T-helper 2 cell treated with Interferon-gamma antibody and Interleukin-4, amounts not matched to agents 5 μg/mL and 100 μg/mL, for 36 hours (primary cell): Measurements from ENCODE around the gene DLGAP4.

Experiments used
- DNase-seq: peaks from one replicate; pipeline ENCODE4 v3.0.0; 2021; ENCODE audit warnings: low spot score
- H3K27ac Mint-ChIP-seq: one replicate; pipeline ENCODE4 v1.8.0; 2021; ENCODE audit warnings: mild to moderate bottlenecking, mixed read lengths
- H3K27me3 Mint-ChIP-seq: one replicate; pipeline ENCODE4 v1.8.0; 2021; ENCODE audit warnings: low read depth, mixed read lengths
- H3K36me3 Mint-ChIP-seq: one replicate; pipeline ENCODE4 v1.8.0; 2021; ENCODE audit warnings: low read depth, mixed read lengths
- H3K4me1 Mint-ChIP-seq: one replicate; pipeline ENCODE4 v1.8.0; 2021; ENCODE audit warnings: low read depth, mixed read lengths
- H3K4me3 Mint-ChIP-seq: one replicate; pipeline ENCODE4 v1.8.0; 2022; ENCODE audit warnings: mild to moderate bottlenecking, moderate library complexity, mixed read lengths
- H3K9me3 Mint-ChIP-seq: one replicate; pipeline ENCODE4 v1.8.0; 2021; ENCODE audit warnings: mixed read lengths

DLGAP4 gene

GRCh38 chr20:36339646-36340592 lies 33.8 kb downstream of the DLGAP4 start:
- Mint-ChIP-seq H3K4me3 (no peak overlapping the region), H3K27me3 (no peaks in the 10 kb centered on the region), H3K9me3 (no peaks in the 10 kb centered on the region), H3K27ac (no peak overlapping the region), H3K36me3 (no peaks in the 10 kb centered on the region), H3K4me1 (no peaks in the 10 kb centered on the region)
- DNase-seq: no peak

- H3K27ac Mint-ChIP-seq: no peak overlapping the region
- no peaks in the 10 kb centered on the region for H3K9me3 Mint-ChIP-seq
- H3K4me3 Mint-ChIP-seq: no peak overlapping the region
- no peaks in the 10 kb centered on the region for H3K36me3 Mint-ChIP-seq
- H3K27me3 Mint-ChIP-seq: no peaks in the 10 kb centered on the region
- no peaks in the 10 kb centered on the region for H3K4me1 Mint-ChIP-seq
- no peak for DNase-seq
These were observed 34.5 kb downstream of the DLGAP4 start for GRCh38 chr20:36340593-36340990.

- DNase-seq: no peak
- no peaks in the 10 kb centered on the region for H3K36me3 Mint-ChIP-seq
- H3K4me1 Mint-ChIP-seq: no peaks in the 10 kb centered on the region
- H3K9me3 Mint-ChIP-seq: no peaks in the 10 kb centered on the region
- H3K4me3 Mint-ChIP-seq: no peak overlapping the region
- H3K27me3 Mint-ChIP-seq: no peaks in the 10 kb centered on the region
- H3K27ac Mint-ChIP-seq: no peak overlapping the region
These were observed 35.3 kb downstream of the DLGAP4 start for GRCh38 chr20:36341331-36342020.

GRCh38 chr20:36342331-36343120 lies 36.4 kb downstream of the DLGAP4 start:
- no peaks in the 10 kb centered on the region for H3K4me1 Mint-ChIP-seq
- DNase-seq: no peak
- no peak overlapping the region for H3K4me3 Mint-ChIP-seq
- no peaks in the 10 kb centered on the region for H3K36me3 Mint-ChIP-seq
- no peak overlapping the region for H3K27ac Mint-ChIP-seq
- H3K27me3 Mint-ChIP-seq: no peaks in the 10 kb centered on the region
- no peaks in the 10 kb centered on the region for H3K9me3 Mint-ChIP-seq

GRCh38 chr20:36343641-36344040 lies 37.5 kb downstream of the DLGAP4 start:
- Mint-ChIP-seq H3K9me3 (no peaks in the 10 kb centered on the region), H3K4me3 (no peak overlapping the region), H3K4me1 (no peaks in the 10 kb centered on the region), H3K27me3 (no peaks in the 10 kb centered on the region), H3K36me3 (no peaks in the 10 kb centered on the region), H3K27ac (no peak overlapping the region)
- DNase-seq: no peak

GRCh38 chr20:36344517-36345132 lies 38.5 kb downstream of the DLGAP4 start:
- Mint-ChIP-seq H3K9me3 (no peaks in the 10 kb centered on the region), H3K27me3 (no peaks in the 10 kb centered on the region), H3K36me3 (no peaks in the 10 kb centered on the region), H3K4me1 (no peaks in the 10 kb centered on the region), H3K4me3 (no peak overlapping the region), H3K27ac (no peak overlapping the region)
- DNase-seq: no peak

GRCh38 chr20:36346256-36346655 lies 40.1 kb downstream of the DLGAP4 start:
- no peak overlapping the region for H3K4me3 Mint-ChIP-seq
- no peaks in the 10 kb centered on the region for H3K36me3 Mint-ChIP-seq
- no peak for DNase-seq
- H3K4me1 Mint-ChIP-seq: no peaks in the 10 kb centered on the region
- H3K27ac Mint-ChIP-seq: no peak overlapping the region
- H3K9me3 Mint-ChIP-seq: no peaks in the 10 kb centered on the region
- no peaks in the 10 kb centered on the region for H3K27me3 Mint-ChIP-seq

GRCh38 chr20:36349384-36350170 lies 43.4 kb downstream of the DLGAP4 start:
- Mint-ChIP-seq H3K4me3 (no peak overlapping the region), H3K27me3 (no peaks in the 10 kb centered on the region), H3K36me3 (no peaks in the 10 kb centered on the region), H3K4me1 (no peaks in the 10 kb centered on the region), H3K9me3 (no peaks in the 10 kb centered on the region), H3K27ac (no peak overlapping the region)
- no peak for DNase-seq

- Mint-ChIP-seq H3K27ac (no peak overlapping the region), H3K9me3 (no peaks in the 10 kb centered on the region), H3K27me3 (no peaks in the 10 kb centered on the region), H3K4me3 (no peak overlapping the region), H3K36me3 (no peaks in the 10 kb centered on the region), H3K4me1 (no peaks in the 10 kb centered on the region)
- DNase-seq: no peak
These were observed 44.3 kb downstream of the DLGAP4 start for GRCh38 chr20:36350439-36350838.

GRCh38 chr20:36351937-36352336 lies 45.8 kb downstream of the DLGAP4 start:
- H3K27me3 Mint-ChIP-seq: no peaks in the 10 kb centered on the region
- H3K36me3 Mint-ChIP-seq: no peaks in the 10 kb centered on the region
- H3K27ac Mint-ChIP-seq: no peak overlapping the region
- no peak for DNase-seq
- no peaks in the 10 kb centered on the region for H3K9me3 Mint-ChIP-seq
- no peaks in the 10 kb centered on the region for H3K4me1 Mint-ChIP-seq
- no peak overlapping the region for H3K4me3 Mint-ChIP-seq

GRCh38 chr20:36352843-36353553 lies 46.9 kb downstream of the DLGAP4 start:
- Mint-ChIP-seq H3K4me3 (no peak overlapping the region), H3K9me3 (no peaks in the 10 kb centered on the region), H3K4me1 (no peaks in the 10 kb centered on the region), H3K27me3 (no peaks in the 10 kb centered on the region), H3K27ac (no peak overlapping the region), H3K36me3 (no peaks in the 10 kb centered on the region)
- DNase-seq: no peak

- no peaks in the 10 kb centered on the region for H3K27me3 Mint-ChIP-seq
- DNase-seq: no peak
- no peak overlapping the region for H3K27ac Mint-ChIP-seq
- H3K4me1 Mint-ChIP-seq: no peaks in the 10 kb centered on the region
- H3K9me3 Mint-ChIP-seq: no peaks in the 10 kb centered on the region
- H3K36me3 Mint-ChIP-seq: no peaks in the 10 kb centered on the region
- no peak overlapping the region for H3K4me3 Mint-ChIP-seq
These were observed 47.6 kb downstream of the DLGAP4 start for GRCh38 chr20:36353740-36354139.
